ENCODE measurements around the gene HDAC4.

DNA sequence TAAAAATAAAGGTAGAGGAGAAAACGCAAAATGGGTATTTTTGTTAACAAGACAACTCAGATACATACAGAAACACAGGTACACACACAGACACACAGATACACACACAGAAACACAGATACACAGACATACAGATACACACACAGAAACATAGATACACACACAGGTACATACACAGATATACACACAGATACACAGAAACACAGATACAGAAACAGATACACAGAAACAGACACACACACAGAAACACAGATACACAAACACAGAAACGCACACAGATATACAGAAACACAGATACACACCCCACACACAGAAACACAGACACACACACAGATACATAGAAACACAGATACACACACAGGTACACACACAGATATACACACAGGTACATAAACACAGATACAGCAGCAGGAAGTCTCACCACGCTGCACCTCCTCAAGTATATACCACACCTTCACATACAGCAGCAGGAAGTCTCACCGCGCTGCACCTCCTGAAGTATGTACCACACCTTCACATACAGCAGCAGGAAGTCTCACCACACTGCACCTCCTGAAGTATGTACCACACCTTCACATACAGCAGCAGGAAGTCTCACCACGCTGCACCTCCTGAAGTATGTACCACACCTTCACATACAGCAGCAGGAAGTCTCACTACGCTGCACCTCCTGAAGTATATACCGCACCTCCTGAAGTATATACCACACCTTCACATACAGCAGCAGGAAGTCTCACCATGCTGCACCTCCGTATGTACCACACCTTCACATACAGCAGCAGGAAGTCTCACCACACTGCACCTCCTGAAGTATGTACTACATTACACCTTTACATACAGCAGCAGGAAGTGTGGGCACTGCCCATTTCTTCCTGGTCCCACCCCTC, 250.5 kb downstream of the HDAC4 start:
- TF ChIP-seq POLR2AphosphoS5 (IDR thresholded peaks at IDR 0.05; ENCODE audit: insufficient read depth in 1 of 2, low read depth in 1 of 2) (no peak), POLR2A (IDR thresholded peaks at IDR 0.05) (no peak)
